ENCODE data around the gene CRIP3.

Gene CRIP3

GRCh38 chr6:43274916-43275597 is 33.6 kb downstream of the CRIP3 start:
- in situ Hi-C loops (cut with MboI; ENCODE audit: low pct_unique_long_range_greater_than_20kb, low sequenced_read_pairs, unreplicated experiment) = no loop called here
- peak; percentile 76 for DNase-seq (ENCODE audit: low spot score)
- TF ChIP-seq CTCF (IDR thresholded peaks at IDR 0.05; ENCODE audit: extremely low read depth, insufficient read depth, missing control alignments) = no peak

- DNase-seq (ENCODE audit: low spot score) = no peak
- in situ Hi-C loops (cut with MboI; ENCODE audit: low pct_unique_long_range_greater_than_20kb, low sequenced_read_pairs, unreplicated experiment) = no loop called here
- no peak for TF ChIP-seq CTCF (IDR thresholded peaks at IDR 0.05; ENCODE audit: extremely low read depth, insufficient read depth, missing control alignments)
Observed at GRCh38 chr6:43274127-43274915, 34.3 kb downstream of the CRIP3 start.

GRCh38 chr6:43273707-43274106 is 34.9 kb downstream of the CRIP3 start:
- no peak for DNase-seq (ENCODE audit: low spot score)
- no peak for TF ChIP-seq CTCF (IDR thresholded peaks at IDR 0.05; ENCODE audit: extremely low read depth, insufficient read depth, missing control alignments)
- in situ Hi-C loops (cut with MboI; ENCODE audit: low pct_unique_long_range_greater_than_20kb, low sequenced_read_pairs, unreplicated experiment) = no loop called here

- no peak for DNase-seq (ENCODE audit: low spot score)
- TF ChIP-seq CTCF (IDR thresholded peaks at IDR 0.05; ENCODE audit: extremely low read depth, insufficient read depth, missing control alignments) = no peak
- in situ Hi-C loops (cut with MboI; ENCODE audit: low pct_unique_long_range_greater_than_20kb, low sequenced_read_pairs, unreplicated experiment) = no loop called here
Observed at GRCh38 chr6:43271944-43272343, 36.7 kb downstream of the CRIP3 start.

- no peak for TF ChIP-seq CTCF (IDR thresholded peaks at IDR 0.05; ENCODE audit: extremely low read depth, insufficient read depth, missing control alignments)
- DNase-seq (ENCODE audit: low spot score) = no peak
- in situ Hi-C loops (cut with MboI; ENCODE audit: low pct_unique_long_range_greater_than_20kb, low sequenced_read_pairs, unreplicated experiment) = no loop called here
Observed at GRCh38 chr6:43271103-43271815, 37.4 kb downstream of the CRIP3 start.

GRCh38 chr6:43269273-43270007 is 39.2 kb downstream of the CRIP3 start:
- no peak for DNase-seq (ENCODE audit: low spot score)
- no peak for TF ChIP-seq CTCF (IDR thresholded peaks at IDR 0.05; ENCODE audit: extremely low read depth, insufficient read depth, missing control alignments)
- in situ Hi-C loops (cut with MboI; ENCODE audit: low pct_unique_long_range_greater_than_20kb, low sequenced_read_pairs, unreplicated experiment) = no loop called here

All from GM13977 (cell line).